CD4-positive, alpha-beta T cell treated with Interleukin-17A for 4 hours (primary cell): ENCODE results near the gene CIROP.

Source experiments
- DNase-seq: peaks from one replicate; pipeline ENCODE4 v3.0.0-alpha.2; 2020; ENCODE audit warnings: mixed read lengths

The CIROP gene

DNA sequence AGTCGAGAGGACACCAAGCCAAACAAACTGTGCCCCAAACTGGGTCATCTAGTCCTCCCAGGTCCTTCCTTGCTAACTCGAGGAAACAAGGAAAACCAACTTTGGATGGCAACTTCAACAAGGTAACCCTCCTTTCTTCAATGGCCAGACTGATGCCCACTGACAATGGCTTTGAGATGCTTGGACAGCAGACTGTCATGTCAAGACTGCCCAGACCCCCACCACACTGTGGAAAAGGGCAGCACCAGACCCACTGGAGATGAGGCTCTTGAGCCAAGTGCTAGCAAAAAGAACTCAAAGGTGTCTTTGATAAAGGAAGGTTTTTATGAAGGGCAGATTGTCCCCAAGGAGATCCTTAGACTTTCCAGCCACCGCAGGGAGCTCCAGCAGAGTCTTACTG lies 38.4 kb downstream of the CIROP start:
- no peak for DNase-seq

DNA sequence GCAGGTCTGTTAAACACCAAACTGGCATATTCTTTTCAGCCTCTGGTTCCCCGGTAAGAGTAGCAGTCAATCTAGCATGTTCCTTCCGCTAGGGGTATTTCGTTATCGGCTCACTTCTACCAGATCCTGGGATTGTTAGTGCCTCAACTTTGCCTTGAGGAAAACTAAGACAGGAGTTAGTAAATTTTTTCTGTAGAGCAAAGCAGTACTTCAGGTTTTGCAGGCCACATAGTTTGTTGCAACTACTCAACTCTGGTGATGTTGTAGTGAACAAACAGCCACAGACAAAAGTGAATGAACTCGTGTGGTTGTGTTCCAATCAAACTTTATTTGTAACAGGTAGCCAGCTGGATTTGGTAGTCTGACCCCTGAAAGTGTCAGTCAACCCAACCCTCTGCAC lies 41.2 kb downstream of the CIROP start:
- DNase-seq, result no peak

DNA sequence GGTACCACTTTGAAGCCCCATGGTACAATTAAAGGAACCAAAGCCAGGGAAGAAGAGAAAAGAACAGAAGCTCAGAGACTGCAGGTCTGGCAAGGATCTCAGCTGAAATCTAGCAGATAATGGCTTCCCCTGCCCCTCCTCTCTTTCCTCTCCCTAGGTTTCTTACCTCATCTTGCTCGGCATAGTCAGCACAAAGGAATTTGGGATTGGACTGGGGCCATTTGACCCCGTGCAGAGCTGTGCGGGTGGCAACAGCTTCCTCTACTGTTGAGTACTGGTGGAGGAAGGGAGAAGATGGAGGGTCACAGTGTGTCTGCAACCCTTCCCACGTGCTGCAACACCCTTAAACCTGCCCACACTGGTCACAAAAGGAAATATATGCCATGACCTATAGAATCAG lies 42.8 kb downstream of the CIROP start:
- DNase-seq, result no peak

DNA sequence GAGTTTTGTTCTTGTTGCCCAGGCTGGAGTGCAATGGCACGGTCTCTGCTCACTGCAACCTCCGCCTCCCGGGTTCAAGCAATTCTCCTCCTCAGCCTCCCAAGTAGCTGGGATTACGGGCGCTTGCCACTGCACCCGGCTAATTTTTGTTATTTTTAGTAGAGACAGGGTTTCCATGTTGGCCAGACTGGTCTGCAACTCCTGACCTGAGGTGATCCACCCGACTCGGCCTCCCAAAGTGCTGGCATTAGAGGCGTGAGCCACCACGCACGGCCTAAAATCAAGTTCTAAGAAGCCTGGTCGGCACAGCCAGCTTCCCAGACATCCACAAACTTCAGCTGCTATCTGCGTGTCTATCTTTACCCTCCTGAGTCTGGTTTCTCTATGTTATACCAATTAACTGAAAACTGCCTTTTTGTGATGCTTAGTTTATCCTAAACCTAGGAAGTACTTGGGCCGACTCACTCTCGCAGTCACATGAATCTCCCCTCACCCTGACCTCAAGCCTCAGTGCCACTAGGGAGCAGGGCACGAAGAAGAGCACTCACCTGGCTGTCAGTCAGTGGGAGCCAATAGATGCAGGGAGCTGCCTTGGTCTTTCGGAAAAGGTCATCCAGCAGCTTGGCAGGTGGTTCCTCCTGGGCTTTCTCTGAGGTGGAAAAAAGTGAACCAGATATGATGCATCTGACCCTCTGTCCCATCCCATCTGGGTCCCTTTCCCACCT lies 44.1 kb downstream of the CIROP start:
- DNase-seq, result no peak

DNA sequence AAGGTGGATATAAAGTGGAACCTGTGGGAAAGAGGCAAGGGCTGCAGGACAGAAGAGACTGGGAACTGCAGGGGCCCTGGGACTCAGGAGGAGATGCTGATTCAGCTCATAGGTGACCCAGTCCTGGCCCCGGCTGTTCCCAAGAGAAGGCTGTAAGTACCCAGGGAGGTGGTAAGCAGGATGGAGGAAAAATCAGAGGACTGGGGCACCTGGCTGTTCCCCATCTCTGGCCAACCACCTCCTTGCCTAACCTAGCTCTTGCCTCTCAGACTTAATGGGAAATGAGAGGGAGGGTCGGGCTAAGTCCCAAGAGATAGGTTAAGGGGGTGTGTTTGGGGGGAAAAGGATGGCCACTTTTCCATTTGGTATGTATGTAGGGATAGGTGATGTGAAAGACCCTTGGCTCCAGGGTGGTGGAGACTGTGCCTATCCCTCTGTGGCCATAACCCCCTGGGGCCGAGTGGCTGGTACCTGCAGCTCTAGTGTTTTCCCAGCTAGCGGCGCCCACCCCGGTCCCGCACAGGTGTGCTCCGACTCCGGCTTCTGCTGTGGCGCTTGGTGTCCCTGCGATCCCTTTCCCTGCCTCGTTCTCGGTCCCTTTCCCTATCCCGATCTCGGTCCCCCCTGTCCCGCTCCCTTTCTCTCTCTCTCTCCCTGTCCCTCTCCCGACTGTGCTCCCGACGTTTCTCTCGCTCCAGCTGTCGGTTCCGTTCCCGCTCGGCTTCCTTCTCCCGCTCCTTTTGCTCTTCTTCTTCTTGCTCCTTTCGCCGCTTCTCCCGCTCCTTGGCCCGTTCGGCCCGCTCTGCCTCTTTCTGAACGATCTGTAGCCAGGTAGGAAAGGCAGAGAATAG lies 45.9 kb downstream of the CIROP start:
- no peak for DNase-seq

DNA sequence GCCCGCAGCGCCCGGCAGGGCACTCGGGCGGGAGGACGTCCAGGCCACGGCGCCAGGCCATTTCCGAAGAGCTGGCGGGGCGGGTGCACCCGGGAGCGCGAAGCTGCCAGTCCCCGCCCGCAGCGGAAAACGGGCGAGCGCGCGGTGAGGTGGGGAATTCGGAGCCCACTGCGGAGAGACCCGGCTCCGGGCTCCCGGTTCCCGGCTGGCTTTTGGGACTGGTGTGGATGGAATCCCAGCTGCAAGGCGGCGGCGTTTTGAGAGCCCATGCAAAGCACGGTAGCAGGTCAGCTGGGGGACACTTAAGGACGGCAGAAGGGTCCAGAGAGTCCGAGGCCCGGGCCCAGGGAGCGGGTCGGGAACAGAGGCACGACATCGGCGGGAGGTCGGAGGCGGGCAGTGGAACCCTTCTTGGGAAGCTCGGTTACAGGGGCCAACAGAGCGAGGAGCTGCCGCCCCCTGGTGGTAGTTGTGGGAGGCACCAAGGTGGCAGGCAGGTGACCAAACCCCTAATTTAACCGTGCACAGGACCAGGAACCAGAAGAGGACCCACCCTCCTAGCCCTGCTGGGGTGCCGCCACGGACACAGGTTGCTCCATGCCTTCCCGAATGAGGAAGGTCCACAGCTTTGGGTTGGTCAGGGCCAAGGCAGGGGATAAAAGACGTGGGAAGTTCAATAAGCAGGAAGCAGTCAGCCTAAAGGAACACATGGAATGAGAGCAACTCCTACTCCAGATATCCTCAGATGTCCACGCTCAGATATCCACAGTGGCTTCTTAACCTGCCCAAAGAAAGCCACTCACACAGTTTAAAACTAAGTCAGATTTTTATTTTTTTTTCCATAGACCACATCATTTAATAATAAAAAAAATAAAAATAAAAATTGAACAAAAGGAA lies 46.8 kb downstream of the CIROP start:
- DNase-seq, result peak; percentile 94

DNA sequence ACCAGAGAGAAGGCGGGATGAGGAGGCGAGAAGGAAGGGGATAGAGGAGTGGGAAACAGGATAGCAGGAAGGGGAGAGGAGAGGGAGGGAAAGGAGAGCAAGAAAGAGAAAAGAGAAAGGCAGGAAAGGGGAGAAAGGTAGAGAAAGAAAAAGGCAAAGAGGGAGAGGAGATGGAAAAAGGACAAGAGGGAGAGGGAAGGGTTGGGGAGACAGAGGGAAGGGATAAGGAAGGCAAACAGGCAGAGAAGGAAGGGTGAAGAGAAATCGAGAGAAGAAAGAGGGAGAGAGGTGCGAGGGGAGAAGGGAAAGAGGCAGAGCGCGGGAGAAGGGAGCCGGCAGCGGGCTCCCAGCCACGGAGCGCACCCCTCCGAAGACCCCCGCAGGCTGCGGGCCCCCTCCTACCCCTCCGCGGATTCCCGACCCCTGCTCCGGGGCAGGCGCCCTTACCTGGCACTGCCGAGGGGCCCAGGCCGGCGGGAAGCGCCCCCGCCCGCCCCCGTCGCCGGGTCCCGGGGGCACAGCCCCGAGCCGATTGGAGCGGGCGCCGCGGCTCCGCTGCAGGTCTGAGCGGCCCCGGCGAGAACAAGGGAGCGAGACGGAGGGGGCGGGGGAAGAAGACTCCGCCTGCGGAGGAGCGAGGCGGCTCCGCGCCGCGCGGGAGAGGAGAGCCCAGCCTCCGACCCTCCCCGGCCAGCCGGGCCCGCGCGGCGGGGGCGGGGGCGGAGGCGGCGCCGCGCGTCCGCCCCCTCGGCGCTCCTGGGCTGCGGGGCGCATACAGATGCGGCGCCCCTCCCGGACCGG lies 47.6 kb downstream of the CIROP start, which contains the start of gene CDH24:
CDH24 (minus strand) TSS at position 565 of the 801 bp plus-strand sequence. CDS start 1,787 bp downstream, outside the sequence.
- DNase-seq, result peak; percentile 83

- DNase-seq, result peak; percentile 81
These were observed 48.4 kb downstream of the CIROP start for GRCh38 chr14:23056145-23056955.

DNA sequence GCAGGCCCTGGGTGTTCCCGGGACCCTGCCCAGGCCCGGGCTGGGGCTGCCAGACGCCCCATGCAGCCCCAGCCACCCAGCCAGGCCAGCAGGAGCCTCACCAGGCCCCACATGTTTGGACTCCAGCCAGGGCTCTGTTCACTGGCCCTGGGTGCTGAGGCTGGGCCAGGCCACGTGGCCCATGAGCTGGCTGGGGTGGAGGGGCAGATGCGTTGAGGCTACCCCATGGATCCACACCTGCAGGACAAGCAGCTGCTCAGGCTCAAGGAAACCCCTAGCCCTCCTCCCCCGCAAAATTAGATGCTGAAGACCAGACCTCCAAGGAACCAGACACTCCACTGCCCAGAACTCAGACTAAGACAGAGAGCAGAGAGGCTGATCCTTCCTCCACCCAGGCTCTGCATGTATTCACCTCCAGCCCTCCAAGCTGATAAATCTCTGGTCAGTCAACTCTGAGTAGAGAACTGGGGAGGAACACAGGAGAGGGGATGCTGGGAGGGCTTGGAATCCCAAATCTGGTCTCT lies 49.1 kb downstream of the CIROP start:
- no peak for DNase-seq

DNA sequence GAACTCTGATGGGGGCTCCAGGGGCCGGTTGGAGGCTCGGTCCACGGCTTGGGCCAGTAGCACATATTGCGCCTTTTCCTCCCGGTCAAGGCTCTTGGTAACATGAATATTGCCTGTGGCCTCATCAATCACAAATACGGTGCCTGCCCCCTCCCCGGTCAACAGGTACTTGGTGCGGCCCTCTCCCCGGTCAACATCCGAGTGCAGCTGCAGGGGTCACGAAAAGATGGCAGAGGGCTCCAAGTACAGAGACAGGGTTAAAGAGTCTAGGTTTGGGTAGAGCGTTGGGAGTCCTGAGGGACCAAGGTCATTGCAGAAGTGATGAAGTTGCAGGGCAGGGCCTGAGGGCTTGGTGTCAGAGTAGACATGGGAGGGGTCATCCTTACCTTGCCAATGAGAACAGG lies 49.6 kb downstream of the CIROP start:
- DNase-seq, result no peak

GRCh38 chr14:23054000-23054811 lies 50.6 kb downstream of the CIROP start:
- peak; percentile 60 for DNase-seq

DNA sequence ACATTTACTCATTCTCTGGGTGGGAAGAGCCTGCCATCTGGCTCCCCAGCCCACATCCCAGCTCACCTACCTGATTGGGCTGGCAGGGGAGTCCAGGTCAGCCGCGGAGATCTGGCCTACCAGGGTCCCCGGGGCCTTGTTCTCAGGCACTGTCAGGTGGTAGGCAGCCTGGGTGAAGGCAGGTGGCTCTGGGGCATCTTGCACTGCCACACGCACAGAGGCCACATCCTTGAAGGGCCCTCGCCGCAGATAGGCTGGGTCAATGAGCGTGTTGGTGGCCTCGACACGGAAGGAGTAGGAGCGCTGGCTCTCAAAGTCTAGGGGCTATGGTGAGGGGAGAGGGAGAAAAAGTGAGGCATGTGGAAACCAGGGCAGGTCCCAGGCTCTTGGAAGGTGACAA lies 51.4 kb downstream of the CIROP start:
- DNase-seq, result no peak

DNA sequence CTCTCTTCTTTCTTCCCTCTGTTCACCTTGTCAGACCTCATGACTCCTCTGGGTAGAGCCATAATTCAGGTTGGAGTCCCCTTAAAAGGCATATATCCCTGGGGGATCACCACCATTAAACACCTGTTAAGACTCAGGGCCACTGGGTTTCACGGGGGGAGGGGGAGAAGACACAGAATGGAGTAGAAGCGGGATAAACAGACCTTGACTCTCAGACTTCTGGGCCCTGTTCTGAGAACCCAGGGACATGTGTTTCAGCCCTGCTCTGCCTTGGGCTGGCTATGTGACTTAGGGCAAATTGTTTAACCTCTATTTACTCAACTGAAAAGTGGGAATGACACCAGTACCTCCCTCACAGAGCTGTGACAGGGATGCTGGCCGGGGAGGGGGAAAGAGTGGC lies 52.1 kb downstream of the CIROP start:
- DNase-seq, result no peak

DNA sequence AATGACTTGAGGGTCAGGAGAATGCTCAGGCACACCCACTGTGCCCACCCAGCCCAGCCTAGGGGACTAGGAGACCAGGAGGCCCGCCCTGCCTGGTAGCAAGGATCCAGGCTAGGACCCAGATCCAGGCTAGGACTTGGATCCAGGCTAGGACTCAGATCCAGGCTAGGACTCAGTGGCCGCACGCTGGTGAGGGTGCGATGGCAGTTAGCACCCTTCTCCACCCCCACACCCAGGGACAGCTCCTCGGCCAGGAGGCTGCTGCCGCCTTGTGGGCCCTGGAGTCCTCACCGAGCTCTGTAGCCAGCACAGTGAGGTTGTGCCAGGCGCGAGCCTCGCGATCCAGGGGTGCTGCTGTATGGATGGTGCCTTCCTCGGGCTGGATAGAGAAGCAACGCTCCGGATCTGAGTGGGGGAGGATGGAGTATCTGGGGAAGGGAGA lies 52.6 kb downstream of the CIROP start:
- DNase-seq, result no peak

GRCh38 chr14:23051141-23052057 lies 53.4 kb downstream of the CIROP start:
- no peak for DNase-seq
